Astrocyte (in vitro differentiated cells and primary cell): Measurements from ENCODE around the gene INPP5A. TPM values are rescaled to one million over a fixed set of nuclear protein-coding genes. Genes with fewer than 3 reads are reported as not detected.

ENCODE experiments used
- DNase-seq: peaks from one replicate; pipeline ENCODE4 v3.0.0-alpha.2; 2010; ENCODE audit warnings: low read depth
- FAIRE-seq: peaks from 2 replicates; lab custom pipeline; 2011; peaks lifted over from hg19 to GRCh38; lab: Jason Lieb, UNC
- H2AFZ ChIP-seq: 2 replicates; pipeline ENCODE4 v1.6.0; 2012; ENCODE audit warnings: low read depth, low read length, inconsistent platforms
- H3K27ac ChIP-seq: 2 replicates; pipeline ENCODE4 v1.5.1; 2011; ENCODE audit warnings: low read depth, low read length, inconsistent platforms
- H3K27me3 ChIP-seq: 2 replicates; pipeline ENCODE4 v1.6.0; 2011; ENCODE audit warnings: low read length, inconsistent platforms; ENCODE audit not compliant: insufficient read depth
- H3K36me3 ChIP-seq: 2 replicates; pipeline ENCODE4 v1.5.1; 2011; ENCODE audit warnings: low read length, inconsistent platforms; ENCODE audit not compliant: insufficient read depth
- H3K4me1 ChIP-seq: 2 replicates; pipeline ENCODE4 v1.5.1; 2011; ENCODE audit warnings: low read length, inconsistent platforms; ENCODE audit not compliant: insufficient read depth
- H3K4me2 ChIP-seq: 2 replicates; pipeline ENCODE4 v1.6.0; 2012; ENCODE audit warnings: low read length, inconsistent platforms
- H3K4me3 ChIP-seq: 2 replicates; pipeline ENCODE4 v1.5.1; 2011; ENCODE audit warnings: low read depth, mild to moderate bottlenecking, low read length, inconsistent platforms; ENCODE audit not compliant: insufficient read depth
- H3K79me2 ChIP-seq: 2 replicates; pipeline ENCODE4 v1.6.0; 2012; ENCODE audit warnings: mild to moderate bottlenecking, low read length, inconsistent platforms; ENCODE audit not compliant: insufficient read depth
- H3K9ac ChIP-seq: 2 replicates; pipeline ENCODE4 v1.6.0; 2012; ENCODE audit warnings: mild to moderate bottlenecking, low read length, inconsistent platforms
- H3K9me3 ChIP-seq: 2 replicates; pipeline ENCODE4 v1.5.1; 2012; ENCODE audit warnings: low read depth, mild to moderate bottlenecking, low read length, inconsistent platforms; ENCODE audit not compliant: insufficient read depth
- H4K20me1 ChIP-seq: 2 replicates; pipeline ENCODE4 v1.6.0; 2012; ENCODE audit warnings: low read length, inconsistent platforms; ENCODE audit not compliant: insufficient read depth
- H3K27ac Mint-ChIP-seq: one replicate; pipeline ENCODE4 v1.8.0; 2021; ENCODE audit warnings: mild to moderate bottlenecking, mixed read lengths; ENCODE audit not compliant: unreplicated experiment
- H3K27me3 Mint-ChIP-seq: one replicate; pipeline ENCODE4 v1.8.0; 2021; ENCODE audit warnings: low read depth, mixed read lengths; ENCODE audit not compliant: unreplicated experiment
- H3K36me3 Mint-ChIP-seq: one replicate; pipeline ENCODE4 v1.8.0; 2021; ENCODE audit warnings: low read depth, mixed read lengths; ENCODE audit not compliant: unreplicated experiment
- H3K4me1 Mint-ChIP-seq: one replicate; pipeline ENCODE4 v1.8.0; 2021; ENCODE audit warnings: low read depth, mixed read lengths; ENCODE audit not compliant: unreplicated experiment
- H3K4me3 Mint-ChIP-seq: one replicate; pipeline ENCODE4 v1.8.0; 2021; ENCODE audit warnings: mild to moderate bottlenecking, moderate library complexity, mixed read lengths; ENCODE audit not compliant: unreplicated experiment
- H3K9me3 Mint-ChIP-seq: one replicate; pipeline ENCODE4 v1.8.0; 2021; ENCODE audit warnings: mild to moderate bottlenecking, mixed read lengths; ENCODE audit not compliant: unreplicated experiment
- EZH2 ChIP-seq: IDR thresholded peaks from 2 replicates; pipeline ENCODE4 v1.6.1; 2012; ENCODE audit warnings: mild to moderate bottlenecking, low read length, inconsistent platforms; ENCODE audit not compliant: insufficient read depth
- total RNA-seq: library from RNA; stranded (reverse); gene quantifications from 2 replicates; pipeline ENCODE4 v1.2.1, GENCODE V29; 2021
- TF ChIP-seq, protein P1 (sequence below): IDR thresholded peaks from 2 replicates; pipeline ENCODE4 v1.5.1; 2011; ENCODE audit warnings: low read depth, mild to moderate bottlenecking, inconsistent platforms, low read length, moderate library complexity; ENCODE audit not compliant: insufficient read depth

INPP5A gene
- total RNA-seq, 1 donor from 2014 or later: 39.1 TPM

DNA sequence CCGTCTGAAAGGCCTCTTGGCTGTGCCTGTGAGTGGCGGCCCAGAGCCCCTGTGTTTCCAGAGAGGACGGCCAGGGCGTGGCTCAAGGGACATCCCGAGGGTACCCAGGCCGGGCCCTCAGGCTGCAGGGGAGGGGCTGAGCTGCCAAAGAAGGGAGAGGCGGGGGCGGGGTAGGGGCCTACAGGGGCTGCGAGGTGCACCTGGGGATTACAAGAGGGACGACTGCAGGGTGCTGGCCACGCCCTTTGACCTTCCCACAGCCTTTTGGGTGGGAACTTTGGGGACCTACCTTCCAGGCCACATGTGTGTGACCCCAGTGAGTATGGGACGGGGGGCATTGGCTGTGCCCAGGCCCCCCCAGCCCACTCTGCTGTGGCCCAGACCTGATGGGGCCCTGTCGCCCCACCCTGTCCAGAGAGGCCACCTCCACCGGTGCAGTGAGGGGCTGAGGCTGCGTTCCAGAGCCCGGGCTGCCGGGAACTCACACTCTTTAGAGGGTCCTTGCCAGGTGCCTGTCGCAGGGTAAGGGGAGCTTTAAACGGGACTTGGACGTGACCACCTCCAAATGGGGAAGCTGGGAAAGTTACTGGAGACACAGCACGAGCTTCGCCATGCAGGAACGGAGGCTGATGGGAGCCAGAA is 267.3 kb downstream of the INPP5A start:
- TF ChIP-seq, protein P1, sequence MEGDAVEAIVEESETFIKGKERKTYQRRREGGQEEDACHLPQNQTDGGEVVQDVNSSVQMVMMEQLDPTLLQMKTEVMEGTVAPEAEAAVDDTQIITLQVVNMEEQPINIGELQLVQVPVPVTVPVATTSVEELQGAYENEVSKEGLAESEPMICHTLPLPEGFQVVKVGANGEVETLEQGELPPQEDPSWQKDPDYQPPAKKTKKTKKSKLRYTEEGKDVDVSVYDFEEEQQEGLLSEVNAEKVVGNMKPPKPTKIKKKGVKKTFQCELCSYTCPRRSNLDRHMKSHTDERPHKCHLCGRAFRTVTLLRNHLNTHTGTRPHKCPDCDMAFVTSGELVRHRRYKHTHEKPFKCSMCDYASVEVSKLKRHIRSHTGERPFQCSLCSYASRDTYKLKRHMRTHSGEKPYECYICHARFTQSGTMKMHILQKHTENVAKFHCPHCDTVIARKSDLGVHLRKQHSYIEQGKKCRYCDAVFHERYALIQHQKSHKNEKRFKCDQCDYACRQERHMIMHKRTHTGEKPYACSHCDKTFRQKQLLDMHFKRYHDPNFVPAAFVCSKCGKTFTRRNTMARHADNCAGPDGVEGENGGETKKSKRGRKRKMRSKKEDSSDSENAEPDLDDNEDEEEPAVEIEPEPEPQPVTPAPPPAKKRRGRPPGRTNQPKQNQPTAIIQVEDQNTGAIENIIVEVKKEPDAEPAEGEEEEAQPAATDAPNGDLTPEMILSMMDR: no peak
- no peak for TF ChIP-seq EZH2
- H3K4me3 ChIP-seq: no peak overlapping the region
- H3K4me2 ChIP-seq: no peak overlapping the region
- no peak overlapping the region for H3K9ac ChIP-seq
- Mint-ChIP-seq H3K36me3 (no peaks in the 10 kb centered on the region), H3K27me3 (peaks cover 15% of the 10 kb centered on the region), H3K4me1 (no peaks in the 10 kb centered on the region), H3K4me3 (no peak overlapping the region), H3K9me3 (peaks cover 4% of the 10 kb centered on the region), H3K27ac (no peak overlapping the region)
- H3K36me3 ChIP-seq: no peaks in the 10 kb centered on the region
- no peaks in the 10 kb centered on the region for H4K20me1 ChIP-seq
- FAIRE-seq (no peak), DNase-seq (no peak)
- no peaks in the 10 kb centered on the region for H3K9me3 ChIP-seq
- H3K4me1 ChIP-seq: no peaks in the 10 kb centered on the region
- H3K79me2 ChIP-seq: no peaks in the 10 kb centered on the region
- H3K27me3 ChIP-seq: no peaks in the 10 kb centered on the region
- no peak overlapping the region for H2AFZ ChIP-seq
- H3K27ac ChIP-seq: no peak overlapping the region

DNA sequence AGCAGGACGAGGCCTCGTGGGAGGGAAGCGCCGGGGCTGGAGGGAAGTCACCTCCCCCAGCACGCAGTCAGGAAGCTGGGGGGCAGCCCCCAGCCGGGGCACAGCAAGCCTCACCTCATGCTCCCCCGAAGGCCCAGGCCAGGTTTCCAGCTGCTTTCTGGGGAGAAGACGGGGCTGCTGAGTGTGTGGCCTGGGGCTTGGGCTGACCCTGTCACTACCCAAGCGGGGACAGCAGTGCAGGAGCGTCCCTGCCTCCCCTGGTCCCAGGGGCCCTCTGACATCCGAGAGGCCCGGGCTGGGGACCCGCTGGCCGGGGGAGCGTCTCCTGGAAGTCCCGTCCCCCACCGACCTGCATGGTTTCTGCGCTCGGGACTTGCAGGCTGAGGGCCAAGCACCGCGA is 268.0 kb downstream of the INPP5A start:
- Histone ChIP-seq H4K20me1 (no peaks in the 10 kb centered on the region), H3K27ac (no peak overlapping the region), H3K4me2 (no peak overlapping the region), H3K4me3 (no peak overlapping the region), H3K27me3 (no peaks in the 10 kb centered on the region), H3K36me3 (no peaks in the 10 kb centered on the region), H2AFZ (no peak overlapping the region), H3K79me2 (no peaks in the 10 kb centered on the region), H3K9me3 (no peaks in the 10 kb centered on the region), H3K9ac (no peak overlapping the region), H3K4me1 (no peaks in the 10 kb centered on the region)
- H3K9me3 Mint-ChIP-seq: peaks cover 4% of the 10 kb centered on the region
- TF ChIP-seq, protein P1: no peak
- no peak for TF ChIP-seq EZH2
- H3K27ac Mint-ChIP-seq: no peak overlapping the region
- FAIRE-seq (no peak), DNase-seq (no peak)
- H3K4me3 Mint-ChIP-seq: no peak overlapping the region
- H3K4me1 Mint-ChIP-seq: no peaks in the 10 kb centered on the region
- H3K27me3 Mint-ChIP-seq: peaks cover 14% of the 10 kb centered on the region
- H3K36me3 Mint-ChIP-seq: no peaks in the 10 kb centered on the region

DNA sequence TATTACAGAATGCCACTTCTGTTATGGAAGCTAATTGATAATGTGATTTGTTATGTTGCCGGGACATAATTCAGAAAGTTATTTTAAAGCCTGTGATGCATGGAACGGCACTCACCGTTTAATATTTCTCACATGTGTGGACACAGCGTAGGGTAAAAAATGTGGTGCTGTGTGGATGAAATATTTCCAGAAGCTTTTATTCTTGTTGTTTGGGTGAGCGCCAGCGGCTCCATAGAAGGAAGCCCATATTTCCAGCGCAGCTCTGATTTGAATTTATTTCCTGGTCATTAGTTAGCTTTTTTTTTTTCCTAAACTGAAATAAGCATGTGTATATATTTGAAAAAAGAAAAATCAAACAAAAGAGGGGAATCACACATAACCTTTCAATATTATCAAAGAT is 268.5 kb downstream of the INPP5A start:
- Mint-ChIP-seq H3K36me3 (no peaks in the 10 kb centered on the region), H3K9me3 (peaks cover 4% of the 10 kb centered on the region), H3K27me3 (peaks cover 16% of the 10 kb centered on the region), H3K27ac (no peak overlapping the region), H3K4me3 (no peak overlapping the region), H3K4me1 (no peaks in the 10 kb centered on the region)
- Histone ChIP-seq H2AFZ (no peak overlapping the region), H3K27ac (no peak overlapping the region), H3K4me1 (no peaks in the 10 kb centered on the region), H3K9ac (no peak overlapping the region), H4K20me1 (no peaks in the 10 kb centered on the region), H3K36me3 (no peaks in the 10 kb centered on the region), H3K9me3 (no peaks in the 10 kb centered on the region), H3K79me2 (no peaks in the 10 kb centered on the region), H3K4me2 (no peak overlapping the region), H3K4me3 (no peak overlapping the region), H3K27me3 (no peaks in the 10 kb centered on the region)
- FAIRE-seq: no peak
- DNase-seq: no peak
- no peak for TF ChIP-seq EZH2
